Testis (tissue), 2 donors: ENCODE results near the gene CUEDC1.

Source experiments
- CTCF ChIP-seq, 3 experiments: fragments of 450-650 bp in 2 of 3; fragments of 200-600 bp in 1 of 3; sonication (generic) in 1 of 3; IDR thresholded peaks; one replicate each; pipeline ENCODE4 v1.5.1; 2016 to 2019; ENCODE audit warnings: antibody characterized with exemption in 3 of 3, mild to moderate bottlenecking in 2 of 3, moderate library complexity in 1 of 3
- POLR2A ChIP-seq: fragments of 450-650 bp; IDR thresholded peaks from one replicate; pipeline ENCODE4 v1.6.1; 2017; ENCODE audit warnings: antibody characterized with exemption, mild to moderate bottlenecking, moderate library complexity

GRCh38 chr17:57889252-57889651 is 66.0 kb downstream of the CUEDC1 start:
- TF ChIP-seq CTCF (IDR thresholded peaks at IDR 0.05): no peak
- TF ChIP-seq POLR2A: no peak
